ENCODE results near the gene COX4I1.

Gene COX4I1

DNA sequence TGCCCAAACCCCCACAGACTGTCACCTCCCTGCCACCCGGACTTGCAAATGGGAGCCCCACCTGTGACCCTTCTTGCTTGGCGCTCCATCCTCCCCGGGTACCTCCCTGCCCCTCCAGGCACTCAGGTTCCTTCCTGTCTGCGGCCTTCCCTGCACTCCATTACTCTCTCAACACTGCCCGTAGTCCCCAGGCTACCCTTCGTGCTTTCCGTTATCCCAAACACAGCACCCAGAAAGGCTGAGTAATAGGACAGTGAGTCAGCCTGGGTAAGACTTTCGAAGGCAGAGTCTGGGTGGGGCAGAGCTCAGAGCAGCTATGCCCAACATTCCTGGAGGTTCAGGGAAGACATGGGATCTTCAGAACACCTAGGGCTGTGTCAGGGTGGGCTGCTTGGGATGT lies 32.0 kb upstream of the COX4I1 start:
- no peak for DNase-seq (ENCODE audit: low spot score)

DNA sequence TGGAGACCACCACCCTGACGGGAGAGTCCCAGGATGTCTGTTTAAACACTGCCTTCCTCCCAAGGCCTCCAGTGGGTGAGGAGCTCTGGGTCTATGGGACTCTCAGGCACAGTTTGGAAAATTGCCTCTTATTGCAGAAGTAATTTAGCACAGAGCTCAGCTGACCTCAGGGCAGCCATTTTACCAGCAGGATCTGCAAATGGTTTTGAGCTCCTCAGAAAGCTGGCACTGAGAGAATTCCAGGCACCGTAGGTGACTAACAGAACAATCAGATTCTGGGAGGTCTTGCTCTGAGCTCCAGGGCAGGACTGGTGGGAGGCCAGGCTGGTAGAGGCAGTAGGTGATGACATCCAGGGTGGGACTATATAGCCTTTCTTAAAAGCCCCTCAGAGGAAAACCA lies 31.3 kb upstream of the COX4I1 start:
- DNase-seq (ENCODE audit: low spot score), result no peak

DNA sequence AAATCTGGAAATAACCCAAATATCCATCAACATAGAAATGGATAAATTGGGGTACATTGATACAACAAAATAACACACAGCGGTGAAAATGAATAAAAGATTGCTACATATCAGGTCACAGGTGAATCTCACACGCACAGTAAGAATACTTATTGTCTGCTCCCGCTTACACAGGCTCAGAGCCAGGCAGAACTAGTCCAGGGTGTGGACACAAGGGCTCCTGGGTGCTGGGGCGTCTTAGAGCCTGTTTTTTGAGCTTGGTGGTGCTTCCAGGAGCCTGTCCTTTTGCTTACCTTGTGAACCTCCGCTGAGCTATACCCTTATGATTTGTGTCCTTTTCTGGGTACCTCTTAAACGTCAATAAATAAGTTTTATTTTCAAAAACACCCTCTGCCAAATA lies 28.8 kb upstream of the COX4I1 start:
- DNase-seq (ENCODE audit: low spot score), result no peak

DNA sequence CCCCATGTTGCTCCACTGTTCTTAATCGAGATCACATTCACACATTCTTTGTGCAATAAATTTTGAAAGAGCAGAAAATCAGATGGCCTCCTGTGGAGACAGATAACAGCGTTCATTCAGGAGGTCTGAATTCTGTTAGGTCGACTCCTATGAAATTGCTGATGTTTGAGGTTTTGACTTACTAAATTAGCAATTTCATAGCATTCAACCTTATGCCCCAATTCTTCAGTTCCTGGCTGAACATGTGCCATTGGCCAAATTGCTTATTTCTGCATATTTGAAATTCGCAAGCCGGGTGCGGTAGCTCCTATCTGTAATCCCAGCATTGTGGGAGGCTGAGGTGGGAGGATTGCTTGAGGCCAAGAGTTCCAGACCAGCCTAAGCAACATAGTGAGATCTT lies 26.5 kb upstream of the COX4I1 start:
- no peak for DNase-seq (ENCODE audit: low spot score)

DNA sequence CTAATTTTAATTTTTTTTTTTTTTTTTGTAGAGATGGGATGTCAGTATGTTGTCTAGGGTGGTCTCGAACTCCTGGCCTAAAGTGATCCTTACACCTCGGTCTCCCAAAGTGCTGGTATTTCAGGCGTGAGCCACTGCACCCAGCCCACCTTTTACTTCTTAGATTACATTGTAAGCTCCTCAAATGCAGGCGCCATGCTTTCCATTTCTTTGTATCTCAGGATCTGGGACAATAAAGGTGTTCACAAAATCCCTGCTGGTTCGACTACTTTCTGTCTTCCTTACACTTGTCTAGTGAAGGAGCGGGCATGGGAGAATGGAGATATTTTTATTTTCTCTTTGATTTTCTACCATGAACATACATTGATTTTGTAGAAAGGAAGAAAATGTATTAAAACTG lies 25.4 kb upstream of the COX4I1 start:
- DNase-seq (ENCODE audit: low spot score), result no peak

DNA sequence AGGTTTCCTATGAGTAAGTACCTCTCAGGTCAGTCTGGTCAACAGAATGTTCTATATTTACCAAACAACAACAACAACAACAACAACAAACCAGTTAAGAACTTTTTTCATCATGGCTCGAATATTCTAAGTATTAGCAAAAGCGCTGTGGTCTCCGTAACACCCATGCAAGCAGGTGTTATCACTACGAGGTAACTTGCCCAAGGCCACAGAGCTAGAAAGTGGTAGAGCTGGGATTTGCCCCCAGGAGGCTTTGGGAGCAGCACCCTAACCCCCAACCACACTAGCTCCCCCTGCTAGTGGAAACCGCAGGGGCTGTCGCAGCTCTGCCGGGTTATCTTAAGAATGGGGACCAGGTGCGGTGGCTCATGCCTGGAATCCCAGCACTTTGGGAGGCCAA lies 24.7 kb upstream of the COX4I1 start:
- DNase-seq (ENCODE audit: low spot score), result no peak

DNA sequence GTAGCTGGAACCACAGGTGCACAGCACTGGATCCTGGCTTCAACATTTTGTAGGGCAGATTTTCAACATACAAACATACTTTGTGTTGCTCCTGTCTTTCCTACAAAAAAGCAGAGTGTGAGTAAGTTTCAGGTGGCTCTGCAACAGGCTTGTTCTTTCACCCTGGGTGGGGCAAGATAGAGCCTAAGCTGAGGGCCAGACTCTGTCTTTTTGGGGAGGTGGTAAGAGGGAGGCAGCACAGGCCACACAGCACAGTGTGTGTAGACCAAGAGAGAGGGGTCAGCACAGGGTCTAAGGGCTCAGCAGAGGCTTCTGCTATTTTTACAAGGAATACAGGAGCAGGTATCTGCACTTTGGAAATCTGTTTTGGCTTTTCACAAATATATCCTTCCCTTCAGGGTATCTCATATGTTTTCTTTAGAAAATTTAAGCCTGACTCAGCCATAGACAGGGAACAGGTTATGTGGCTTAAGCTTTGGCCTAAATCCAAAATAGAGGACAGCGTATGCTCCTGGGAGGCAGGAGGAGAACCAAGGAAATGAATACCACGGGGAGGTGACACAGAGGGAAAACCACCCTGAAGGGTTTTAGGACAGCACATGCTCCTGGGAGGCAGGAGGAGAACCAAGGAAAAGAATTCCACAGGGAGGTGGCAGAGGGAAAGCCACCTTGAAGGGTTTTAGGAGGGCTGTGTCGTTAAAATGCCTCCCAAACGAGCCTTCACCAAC lies 21.7 kb upstream of the COX4I1 start:
- no peak for DNase-seq (ENCODE audit: low spot score)

DNA sequence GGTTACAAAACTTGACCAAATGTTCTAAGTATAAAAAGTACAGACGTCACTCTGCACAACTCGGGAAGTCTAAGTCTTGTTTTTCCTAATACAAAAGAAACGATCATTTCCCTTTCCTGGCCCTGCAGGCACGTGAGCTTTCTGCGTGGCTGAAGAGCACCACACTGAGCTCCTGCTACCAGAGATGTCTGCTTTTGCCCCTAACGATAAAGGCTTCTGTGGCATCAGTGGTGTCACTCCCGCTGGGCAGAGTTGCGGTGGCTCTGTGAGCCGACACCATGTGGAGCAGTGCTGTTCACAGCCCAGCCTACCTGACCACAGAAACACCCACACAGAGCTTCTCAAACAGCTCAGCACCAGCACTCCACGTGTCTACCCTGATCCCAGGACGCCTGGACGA lies 20.6 kb upstream of the COX4I1 start:
- no peak for DNase-seq (ENCODE audit: low spot score)

DNA sequence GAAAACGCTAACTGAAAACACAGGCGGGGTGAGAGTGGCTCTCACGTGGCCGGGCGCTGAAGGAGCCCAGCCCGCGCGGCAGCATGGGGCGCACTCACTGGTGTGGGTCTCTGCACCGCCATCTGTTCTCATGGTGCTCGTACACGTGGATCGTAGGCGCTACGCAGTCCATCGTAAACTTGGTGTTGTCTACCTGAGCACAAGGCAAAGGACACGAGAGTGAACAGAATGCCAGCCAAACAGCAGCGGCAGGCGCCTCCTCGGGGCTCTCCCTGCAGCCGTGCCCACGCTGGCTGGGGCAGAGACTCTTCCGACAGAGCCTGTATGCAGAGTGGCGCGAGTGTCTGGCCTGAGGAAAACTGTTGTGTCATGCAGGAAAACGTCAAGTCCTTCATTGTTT lies 19.2 kb upstream of the COX4I1 start:
- no peak for DNase-seq (ENCODE audit: low spot score)

DNA sequence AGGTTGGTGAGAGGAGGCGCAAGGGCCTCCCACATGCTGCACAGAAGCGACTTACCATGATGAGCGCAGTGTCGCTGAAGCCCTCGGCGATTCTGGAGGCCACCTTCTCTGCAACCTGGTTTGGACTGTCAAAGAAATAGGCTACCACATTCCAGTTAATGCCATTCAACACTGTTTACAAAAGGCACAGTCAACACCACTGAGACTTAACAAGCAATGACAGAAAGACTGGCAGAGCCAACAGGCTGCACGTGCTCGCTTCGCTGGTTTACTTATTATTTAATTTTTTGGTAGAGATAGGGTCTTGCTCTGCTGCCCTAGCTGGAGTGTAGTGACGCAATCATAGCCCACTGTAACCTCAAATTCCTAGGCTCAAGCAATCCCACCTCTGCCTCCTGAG lies 18.3 kb upstream of the COX4I1 start:
- DNase-seq (ENCODE audit: low spot score), result no peak

DNA sequence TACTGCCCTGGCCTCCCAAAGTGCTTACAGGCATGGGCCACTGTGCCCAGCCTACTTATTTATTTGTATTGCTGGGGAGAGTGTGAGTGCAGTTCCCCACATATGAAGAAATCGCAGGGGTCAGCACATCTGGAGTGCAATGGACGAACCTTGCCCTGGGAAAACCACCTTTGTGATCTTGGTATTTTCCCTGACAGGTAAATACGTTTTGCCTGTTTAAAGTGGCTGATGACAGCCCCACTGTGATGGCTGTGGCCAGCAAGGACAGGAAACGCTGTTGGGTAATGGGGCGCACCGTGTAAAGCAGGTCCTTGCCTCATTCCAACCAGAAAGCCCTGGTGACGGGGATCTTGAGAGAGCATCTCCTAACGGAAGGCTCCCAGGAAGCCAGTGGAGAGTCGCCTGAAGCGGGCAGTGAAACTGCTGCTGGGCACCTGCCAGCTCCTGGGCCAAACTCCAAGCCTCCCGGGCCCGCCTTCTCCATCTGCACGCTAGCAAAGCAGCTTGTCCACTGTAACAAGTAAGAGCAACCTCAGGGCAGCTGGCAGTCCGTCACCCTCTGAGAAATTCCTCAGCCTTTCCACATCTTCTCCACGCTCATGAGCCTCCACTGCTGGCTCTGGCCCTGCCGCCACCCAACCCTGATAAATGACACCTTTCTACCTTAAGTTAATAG lies 17.7 kb upstream of the COX4I1 start:
- DNase-seq (ENCODE audit: low spot score), result no peak

DNA sequence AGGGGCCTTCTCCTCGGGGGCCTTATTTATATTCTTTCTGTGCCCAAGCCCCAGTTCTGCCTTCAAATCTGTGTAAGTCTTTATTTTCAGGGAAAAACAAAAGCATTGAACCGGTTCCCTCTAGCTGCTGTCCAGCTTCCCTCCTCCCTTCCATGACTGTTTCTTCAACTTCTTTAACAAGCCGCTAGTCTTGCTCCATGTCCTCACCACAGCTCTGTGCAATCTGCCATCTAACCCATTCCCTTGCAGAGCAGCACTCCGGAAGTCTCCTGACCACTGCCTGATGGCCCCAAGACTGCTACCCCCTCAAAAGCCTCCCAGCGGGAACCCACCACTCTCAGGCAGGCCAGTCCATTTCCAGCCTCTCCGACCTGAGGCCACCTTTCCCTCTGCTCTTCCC lies 17.0 kb upstream of the COX4I1 start:
- no peak for DNase-seq (ENCODE audit: low spot score)

DNA sequence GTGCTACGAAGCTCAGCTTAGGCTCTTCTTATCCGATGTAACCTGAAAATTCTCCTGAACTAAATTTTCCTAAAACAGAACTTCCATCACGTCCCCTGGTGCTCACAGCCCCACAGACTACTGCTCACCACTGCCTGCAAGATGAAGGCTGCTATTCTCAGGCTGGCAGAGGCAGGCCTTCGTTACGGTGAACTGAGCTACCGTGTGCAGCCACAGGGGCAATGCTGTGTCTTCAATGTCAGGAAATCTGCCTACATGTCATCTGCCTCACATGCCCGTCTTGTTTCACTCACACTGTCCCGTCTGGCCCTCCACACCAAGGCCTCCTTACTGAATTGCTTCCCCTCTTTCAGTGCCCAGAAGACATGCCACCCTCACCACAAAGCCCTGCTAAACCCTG lies 16.1 kb upstream of the COX4I1 start:
- no peak for DNase-seq (ENCODE audit: low spot score)

DNA sequence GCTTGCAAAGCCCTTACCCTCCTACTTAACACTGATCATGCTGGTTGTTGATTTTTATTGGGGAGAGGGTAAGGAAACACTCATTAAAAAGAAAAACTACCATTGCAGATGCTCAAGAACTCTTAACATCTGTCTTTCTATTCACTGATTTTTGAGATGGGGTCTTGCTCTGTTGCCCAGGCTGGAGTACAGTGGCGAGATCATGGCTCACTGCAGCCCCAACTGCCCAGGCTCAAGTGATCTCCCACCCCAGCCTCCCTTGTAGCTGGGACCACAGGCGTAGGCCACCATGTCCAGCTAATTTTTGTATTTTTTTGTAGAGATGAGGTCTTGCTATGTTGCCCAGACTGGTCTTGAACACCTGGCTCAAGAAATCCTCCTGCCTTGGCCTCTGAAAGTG lies 14.7 kb upstream of the COX4I1 start:
- no peak for DNase-seq (ENCODE audit: low spot score)

DNA sequence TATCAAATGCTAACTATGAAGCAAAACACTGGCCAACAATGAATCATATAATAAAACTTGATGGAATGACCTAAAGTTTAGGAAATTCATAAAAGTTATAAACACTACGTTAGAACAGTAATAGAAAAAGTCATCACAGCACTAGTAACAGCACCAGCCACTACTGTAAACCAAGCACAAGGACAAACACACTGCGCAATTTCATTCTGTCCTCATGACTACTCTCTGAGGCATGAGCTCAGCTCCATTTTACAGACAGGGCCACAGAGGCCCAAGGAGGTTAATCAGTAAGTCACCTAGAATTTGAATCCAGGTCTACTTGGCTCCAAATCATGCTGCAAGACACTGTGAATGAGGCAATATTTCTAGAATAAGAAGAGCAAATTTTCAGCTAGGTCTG lies 13.6 kb upstream of the COX4I1 start:
- DNase-seq (ENCODE audit: low spot score), result no peak

DNA sequence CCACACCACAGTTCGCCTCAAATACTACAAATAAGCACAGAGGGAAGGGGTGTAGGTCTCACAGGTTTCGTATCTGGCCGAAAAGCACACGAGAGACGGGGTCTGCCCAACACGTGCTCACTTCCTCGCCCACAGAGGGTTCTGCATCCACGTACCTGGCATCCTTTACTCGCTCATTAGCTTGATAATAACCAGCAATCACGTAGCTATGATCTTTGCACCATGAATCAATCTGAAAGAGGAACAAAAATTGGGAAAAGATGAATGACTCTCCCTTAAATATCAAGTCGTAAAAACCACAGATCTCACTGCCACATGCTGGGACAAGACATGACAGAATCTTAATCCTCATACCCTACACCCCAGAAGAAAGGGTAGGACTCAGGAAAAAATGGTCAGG lies 10.7 kb upstream of the COX4I1 start:
- DNase-seq (ENCODE audit: low spot score), result no peak

DNA sequence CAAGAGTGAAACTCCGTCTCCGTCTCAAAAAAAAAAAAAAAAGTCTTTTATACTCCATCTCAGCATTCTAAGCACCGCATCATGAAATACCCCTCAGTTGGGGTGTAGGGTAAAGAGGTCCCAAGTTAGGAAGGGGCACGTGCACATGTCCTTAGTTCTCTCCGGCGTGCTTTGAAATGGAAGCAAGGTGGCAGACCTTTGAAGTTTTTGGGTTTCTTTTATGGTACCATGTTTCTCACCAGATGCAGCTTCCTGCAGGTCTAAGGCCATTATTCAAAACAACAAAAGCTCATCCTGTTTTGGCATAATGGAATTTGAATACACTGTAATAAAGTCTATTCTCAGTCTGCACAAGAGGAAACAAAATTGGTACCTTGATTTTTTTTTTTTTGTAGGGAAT lies 9.7 kb upstream of the COX4I1 start:
- no peak for DNase-seq (ENCODE audit: low spot score)

DNA sequence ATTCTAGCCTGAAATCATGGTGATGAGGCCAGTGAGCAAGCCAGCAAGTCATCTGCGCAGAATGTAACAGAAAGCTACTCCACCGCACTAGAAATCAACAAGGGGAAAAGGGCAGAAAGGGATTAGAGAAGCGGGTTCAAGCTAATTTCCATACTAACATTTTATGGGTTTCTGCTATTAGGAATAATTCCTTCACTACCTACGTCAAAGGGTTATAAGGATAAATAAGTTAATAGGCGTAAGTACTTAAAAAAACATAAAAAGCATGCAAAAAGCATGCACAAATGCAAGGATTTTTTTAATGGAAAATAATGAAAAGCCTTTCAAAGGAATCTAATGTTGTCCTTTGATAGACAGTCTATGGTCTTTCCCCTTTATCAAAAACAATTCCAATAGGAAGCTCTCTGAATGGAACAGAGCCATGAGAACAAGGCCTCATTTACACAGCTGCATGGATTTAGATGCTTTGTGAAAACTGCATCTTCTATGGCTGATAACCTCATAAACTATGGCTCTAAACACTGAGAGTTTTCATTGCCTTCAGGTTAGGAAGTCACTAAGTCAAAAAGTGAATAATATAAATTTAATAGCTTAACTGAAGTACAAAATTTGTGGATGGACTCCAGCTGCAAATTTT lies 5.7 kb upstream of the COX4I1 start:
- DNase-seq (ENCODE audit: low spot score), result no peak

DNA sequence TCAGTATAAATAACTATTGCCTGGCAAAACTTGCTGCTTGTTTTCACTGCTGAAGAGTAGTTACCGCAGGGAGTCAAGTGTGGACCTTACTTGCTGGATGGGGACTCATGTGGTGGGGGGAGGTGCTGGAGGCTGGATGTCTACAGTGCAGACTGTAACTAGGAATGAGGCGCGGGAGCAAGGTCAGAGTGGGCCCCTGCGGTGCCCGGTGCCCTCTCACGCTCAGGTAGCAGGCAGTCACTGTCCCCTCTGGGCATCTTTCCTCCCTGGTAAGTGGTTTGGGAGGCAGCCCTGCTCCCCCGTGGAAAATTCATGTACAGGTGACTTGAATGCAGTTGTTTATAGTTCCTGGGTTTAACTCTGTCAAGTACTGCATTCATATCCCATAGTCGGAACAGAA lies 4.8 kb upstream of the COX4I1 start:
- DNase-seq (ENCODE audit: low spot score), result no peak

DNA sequence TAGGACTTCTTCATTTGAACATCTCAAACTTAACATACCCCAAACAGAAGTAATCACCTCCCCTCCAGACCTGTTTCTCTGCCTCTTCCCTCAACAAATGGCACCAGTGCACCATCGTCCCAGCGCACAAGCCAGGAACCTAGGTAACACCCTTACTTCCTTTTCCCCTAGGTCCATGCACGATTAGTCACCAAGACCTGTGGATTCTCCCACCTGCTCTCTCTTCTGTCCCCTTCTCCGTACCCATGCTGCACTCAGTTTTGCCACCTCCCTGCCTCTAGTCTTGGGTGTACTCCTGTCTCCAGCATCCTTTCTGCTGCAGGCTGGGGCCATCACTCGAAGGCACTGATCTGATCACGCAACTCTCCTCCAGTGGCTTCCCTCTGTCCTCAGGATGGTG lies 3.3 kb upstream of the COX4I1 start:
- DNase-seq (ENCODE audit: low spot score), result no peak

DNA sequence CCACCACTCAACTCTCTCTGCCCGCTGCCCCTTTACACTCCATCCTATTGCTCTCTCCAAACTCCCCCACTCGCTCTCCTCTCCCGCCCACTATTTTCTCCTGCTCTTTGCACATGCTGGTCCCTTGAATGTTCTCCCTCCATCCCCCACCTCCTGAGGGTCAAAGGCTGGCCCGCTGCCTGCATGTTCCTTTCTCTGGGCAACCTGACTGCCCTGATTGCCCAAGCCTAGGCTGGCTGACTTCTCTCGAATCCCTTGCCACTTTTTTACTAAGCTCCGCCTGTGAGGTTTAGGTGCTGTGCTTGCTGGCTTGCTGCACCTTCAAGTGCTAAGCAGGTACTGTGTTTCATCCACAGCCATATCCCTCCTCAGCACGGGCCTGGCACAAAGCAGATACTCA lies 2.9 kb upstream of the COX4I1 start:
- no peak for DNase-seq (ENCODE audit: low spot score)

DNA sequence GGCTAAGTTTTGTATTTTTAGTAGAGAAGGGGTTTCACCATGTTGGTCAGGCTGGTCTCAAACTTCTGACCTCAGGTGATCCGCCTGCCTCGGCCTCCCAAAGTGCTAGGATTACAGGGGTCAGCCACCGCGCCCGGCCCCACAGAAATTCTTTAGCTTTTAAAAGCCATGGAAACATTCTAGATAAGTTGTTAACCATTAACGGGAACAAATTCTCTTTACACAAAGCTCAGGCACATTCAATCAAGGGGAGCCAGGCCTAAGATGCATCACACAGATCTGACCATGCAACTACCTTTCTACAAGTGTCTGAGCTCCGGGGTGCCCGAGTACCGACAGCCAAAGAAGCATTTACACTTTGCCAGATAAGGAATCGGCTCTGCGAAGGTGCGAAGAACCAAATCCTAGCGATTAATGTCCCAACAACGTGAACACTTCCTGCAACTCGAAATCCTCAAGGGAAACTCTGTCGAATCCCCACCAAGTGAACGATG lies 1.2 kb upstream of the COX4I1 start:
- DNase-seq (ENCODE audit: low spot score), result no peak

DNA sequence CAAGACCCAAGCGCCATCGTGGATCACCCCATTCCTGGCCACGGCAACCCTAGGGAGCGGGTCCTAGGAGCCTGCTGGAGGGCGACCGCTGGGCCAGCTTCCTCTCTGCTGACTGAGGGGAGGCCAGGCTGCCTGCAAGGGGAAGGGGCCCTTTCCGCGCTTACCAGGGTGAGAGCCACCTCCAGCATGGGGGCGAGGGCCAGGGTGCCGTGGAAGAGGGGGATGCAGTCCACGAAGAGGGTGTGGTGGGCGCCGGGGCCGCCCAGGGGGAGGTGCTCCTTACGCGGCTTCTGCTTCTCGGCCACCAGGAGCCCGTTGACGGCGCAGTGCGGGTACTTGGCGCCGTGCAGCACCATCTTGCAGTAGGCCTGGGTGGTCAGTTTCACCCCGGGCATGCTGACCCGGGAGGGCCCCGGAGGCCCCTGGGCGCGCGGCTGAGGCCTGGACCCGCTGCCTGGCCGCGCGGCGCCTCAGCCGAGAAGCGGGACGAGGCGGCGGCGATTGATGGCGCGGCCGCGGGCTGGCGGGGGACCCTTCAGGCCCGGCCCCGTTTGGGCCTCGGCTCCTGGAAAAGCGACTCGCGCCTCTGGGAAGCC lies 496 bp upstream of the COX4I1 start:
- no peak for DNase-seq (ENCODE audit: low spot score)

Data from SK-N-DZ (cell line).